HEK293 (cell line): ENCODE data around the gene MRPL46.

Experiments
- CTCF ChIA-PET: fragments of 350-600 bp; formaldehyde crosslinking; extraction: SDS; loops from one replicate; lab custom pipeline; 2021; ENCODE audit warnings: antibody characterized with exemption; lab: Yijun Ruan, JAX
- POLR2A ChIA-PET: fragments of 300-600 bp; formaldehyde crosslinking; extraction: SDS; loops from one replicate; lab custom pipeline; 2020; ENCODE audit warnings: antibody characterized with exemption, inconsistent platforms; lab: Yijun Ruan, JAX
- H3K27ac ChIP-seq: fragments of 200-500 bp; sonication (Bioruptor generic); 2 replicates; pipeline ENCODE4 v1.5.1; 2014; ENCODE audit warnings: low read depth, low read length, control low read depth, inconsistent platforms; ENCODE audit errors: extremely low read depth
- H3K36me3 ChIP-seq, 2 experiments: fragments of 200-500 bp in 1 of 2; sonication (Bioruptor generic) in 1 of 2; 1 replicate in 1 of 2; 2 replicates in 1 of 2; pipeline ENCODE4 v1.5.1; 2014 to 2017; ENCODE audit warnings: inconsistent platforms in 2 of 2, low read length in 2 of 2; ENCODE audit not compliant: control insufficient read depth in 2 of 2, insufficient read depth in 1 of 2
- H3K4me1 ChIP-seq: fragments of 200-500 bp; sonication (Bioruptor generic); 2 replicates; pipeline ENCODE4 v1.5.1; 2014; ENCODE audit warnings: mild to moderate bottlenecking, low read length, inconsistent platforms; ENCODE audit not compliant: control insufficient read depth, insufficient read depth
- H3K4me3 ChIP-seq: 2 replicates; pipeline ENCODE4 v1.5.1; 2011; ENCODE audit warnings: low read depth, mild to moderate bottlenecking, control low read depth, low read length, moderate library complexity
- H3K9me3 ChIP-seq: fragments of 200-500 bp; sonication (Bioruptor generic); 2 replicates; pipeline ENCODE4 v1.5.1; 2014; ENCODE audit warnings: low read depth, low read length, inconsistent platforms; ENCODE audit not compliant: control insufficient read depth, insufficient read depth
- CTCF ChIP-seq: fragments of 450-650 bp; formaldehyde crosslinking; IDR thresholded peaks from 2 replicates; pipeline ENCODE4 v1.5.1; 2016; ENCODE audit warnings: missing biosample characterization, missing genetic modification characterization
- KLF16 ChIP-seq: fragments of 450-650 bp; formaldehyde crosslinking; IDR thresholded peaks from 2 replicates; pipeline ENCODE4 v1.5.1; 2017; ENCODE audit warnings: missing biosample characterization, missing genetic modification characterization
- MEIS1 ChIP-seq: sonication (generic); formaldehyde crosslinking; IDR thresholded peaks from 2 replicates; pipeline ENCODE4 v1.8.1; 2022; ENCODE audit warnings: missing genetic modification reagents, mild to moderate bottlenecking, borderline replicate concordance
- YY2 ChIP-seq: fragments of 450-650 bp; formaldehyde crosslinking; IDR thresholded peaks from 2 replicates; pipeline ENCODE4 v1.5.1; 2016; ENCODE audit warnings: missing biosample characterization, missing genetic modification characterization
- ZNF202 ChIP-seq: fragments of 450-650 bp; formaldehyde crosslinking; IDR thresholded peaks from 2 replicates; pipeline ENCODE4 v1.5.1; 2016; ENCODE audit warnings: missing biosample characterization, missing genetic modification characterization, borderline replicate concordance
- ZNF223 ChIP-seq: fragments of 450-650 bp; formaldehyde crosslinking; IDR thresholded peaks from 2 replicates; pipeline ENCODE4 v1.5.1; 2016; ENCODE audit warnings: missing biosample characterization, missing genetic modification characterization
- ZNF514 ChIP-seq: fragments of 450-650 bp; formaldehyde crosslinking; IDR thresholded peaks from 2 replicates; pipeline ENCODE4 v1.5.1; 2016; ENCODE audit warnings: missing biosample characterization, missing genetic modification characterization
- ZNF621 ChIP-seq: fragments of 450-650 bp; formaldehyde crosslinking; IDR thresholded peaks from 2 replicates; pipeline ENCODE4 v1.5.1; 2017; ENCODE audit warnings: missing biosample characterization, missing genetic modification characterization
- ZSCAN16 ChIP-seq: fragments of 450-650 bp; formaldehyde crosslinking; IDR thresholded peaks from 2 replicates; pipeline ENCODE4 v1.5.1; 2016; ENCODE audit warnings: missing biosample characterization, missing genetic modification characterization
- TF ChIP-seq, protein P1 (sequence below): fragments of 450-650 bp; formaldehyde crosslinking; conservative IDR thresholded peaks from 2 replicates; pipeline ENCODE4 v1.5.1; 2016; ENCODE audit warnings: low read depth, missing biosample characterization, missing genetic modification characterization
- TF ChIP-seq, protein P2 (sequence below): fragments of 450-650 bp; formaldehyde crosslinking; IDR thresholded peaks from 2 replicates; pipeline ENCODE4 v1.5.1; 2016; ENCODE audit warnings: missing biosample characterization, missing genetic modification characterization

MRPL46 gene

DNA sequence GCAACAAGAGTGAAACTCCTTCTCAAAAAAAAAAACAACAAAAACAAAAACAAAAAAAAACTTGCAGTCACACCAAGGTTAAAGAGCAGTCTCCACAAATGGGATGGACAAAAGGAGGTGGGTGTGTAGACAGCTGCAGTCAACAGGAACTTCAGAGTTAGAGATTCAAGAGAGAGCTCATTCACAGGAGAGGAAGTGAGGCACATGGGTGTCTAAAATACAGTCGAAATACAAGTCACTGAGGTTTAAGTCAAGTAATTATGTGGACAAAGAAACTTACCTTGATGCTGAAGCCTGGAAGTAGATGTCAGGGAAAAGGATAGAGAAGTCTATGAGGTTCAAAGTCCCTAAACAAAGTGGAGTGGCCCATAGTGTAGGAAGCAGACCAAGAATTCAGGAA lies 15.1 kb upstream of the MRPL46 start:
- no peak overlapping the region for H3K27ac ChIP-seq
- H3K36me3 ChIP-seq, result peaks cover 5 to 23% of the 10 kb centered on the region in 2 experiments
- H3K9me3 ChIP-seq, result no peaks in the 10 kb centered on the region
- H3K4me1 ChIP-seq, result no peaks in the 10 kb centered on the region
- H3K4me3 ChIP-seq, result no peak overlapping the region
- TF ChIP-seq YY2, result no peak
- TF ChIP-seq, protein P1, sequence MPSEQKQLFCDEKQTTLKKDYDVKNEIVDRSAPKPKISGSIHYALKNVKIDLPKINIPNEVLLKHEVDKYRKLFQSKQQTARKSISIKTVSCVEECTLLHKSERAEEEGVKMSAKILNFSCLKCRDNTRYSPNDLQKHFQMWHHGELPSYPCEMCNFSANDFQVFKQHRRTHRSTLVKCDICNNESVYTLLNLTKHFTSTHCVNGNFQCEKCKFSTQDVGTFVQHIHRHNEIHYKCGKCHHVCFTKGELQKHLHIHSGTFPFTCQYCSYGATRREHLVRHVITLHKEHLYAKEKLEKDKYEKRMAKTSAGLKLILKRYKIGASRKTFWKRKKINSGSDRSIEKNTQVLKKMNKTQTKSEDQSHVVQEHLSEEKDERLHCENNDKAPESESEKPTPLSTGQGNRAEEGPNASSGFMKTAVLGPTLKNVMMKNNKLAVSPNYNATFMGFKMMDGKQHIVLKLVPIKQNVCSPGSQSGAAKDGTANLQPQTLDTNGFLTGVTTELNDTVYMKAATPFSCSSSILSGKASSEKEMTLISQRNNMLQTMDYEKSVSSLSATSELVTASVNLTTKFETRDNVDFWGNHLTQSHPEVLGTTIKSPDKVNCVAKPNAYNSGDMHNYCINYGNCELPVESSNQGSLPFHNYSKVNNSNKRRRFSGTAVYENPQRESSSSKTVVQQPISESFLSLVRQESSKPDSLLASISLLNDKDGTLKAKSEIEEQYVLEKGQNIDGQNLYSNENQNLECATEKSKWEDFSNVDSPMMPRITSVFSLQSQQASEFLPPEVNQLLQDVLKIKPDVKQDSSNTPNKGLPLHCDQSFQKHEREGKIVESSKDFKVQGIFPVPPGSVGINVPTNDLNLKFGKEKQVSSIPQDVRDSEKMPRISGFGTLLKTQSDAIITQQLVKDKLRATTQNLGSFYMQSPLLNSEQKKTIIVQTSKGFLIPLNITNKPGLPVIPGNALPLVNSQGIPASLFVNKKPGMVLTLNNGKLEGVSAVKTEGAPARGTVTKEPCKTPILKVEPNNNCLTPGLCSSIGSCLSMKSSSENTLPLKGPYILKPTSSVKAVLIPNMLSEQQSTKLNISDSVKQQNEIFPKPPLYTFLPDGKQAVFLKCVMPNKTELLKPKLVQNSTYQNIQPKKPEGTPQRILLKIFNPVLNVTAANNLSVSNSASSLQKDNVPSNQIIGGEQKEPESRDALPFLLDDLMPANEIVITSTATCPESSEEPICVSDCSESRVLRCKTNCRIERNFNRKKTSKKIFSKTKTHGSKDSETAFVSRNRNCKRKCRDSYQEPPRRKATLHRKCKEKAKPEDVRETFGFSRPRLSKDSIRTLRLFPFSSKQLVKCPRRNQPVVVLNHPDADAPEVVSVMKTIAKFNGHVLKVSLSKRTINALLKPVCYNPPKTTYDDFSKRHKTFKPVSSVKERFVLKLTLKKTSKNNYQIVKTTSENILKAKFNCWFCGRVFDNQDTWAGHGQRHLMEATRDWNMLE, result no peak
- no peak for TF ChIP-seq MEIS1 (CRISPR knock-in tag)
- TF ChIP-seq, protein P2, sequence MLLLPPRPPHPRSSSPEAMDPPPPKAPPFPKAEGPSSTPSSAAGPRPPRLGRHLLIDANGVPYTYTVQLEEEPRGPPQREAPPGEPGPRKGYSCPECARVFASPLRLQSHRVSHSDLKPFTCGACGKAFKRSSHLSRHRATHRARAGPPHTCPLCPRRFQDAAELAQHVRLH (tag by site-specific recombination), result no peak
- TF ChIP-seq ZNF223 (tag by site-specific recombination), result no peak
- TF ChIP-seq KLF16 (tag by site-specific recombination), result no peak
- no peak for TF ChIP-seq CTCF
- no peak for TF ChIP-seq ZSCAN16 (tag by site-specific recombination)
- TF ChIP-seq ZNF202 (tag by site-specific recombination), result no peak
- TF ChIP-seq ZNF621, result no peak
- ChIA-PET POLR2A (no interaction called here), CTCF (interaction anchor here (1.0 kb wide), 1 partner anchor 33 kb away, joined by 7 read pairs; no protein-coding TSS in a partner anchor)

- Histone ChIP-seq H3K4me3 (no peak overlapping the region), H3K4me1 (no peaks in the 10 kb centered on the region), H3K27ac (no peak overlapping the region), H3K9me3 (no peaks in the 10 kb centered on the region), H3K36me3 (peaks cover 9 to 35% of the 10 kb centered on the region in 2 experiments)
- CTCF ChIA-PET, result no interaction called here
- POLR2A ChIA-PET, result no interaction called here
- TF ChIP-seq, protein P1, result no peak
- no peak for TF ChIP-seq ZNF514 (tag by site-specific recombination)
Observed at GRCh38 chr15:88480981-88481380, 13.8 kb upstream of the MRPL46 start.
